ENCODE measurements around the gene ZFHX3.

GRCh38 chr16:72991644-72992043, 56.3 kb downstream of the ZFHX3 start:
- TF ChIP-seq ZNF384 (IDR thresholded peaks at IDR 0.05) (no peak), PKNOX1 (IDR thresholded peaks at IDR 0.05) (no peak), L3MBTL2 (conservative IDR thresholded peaks at IDR 0.05) (no peak), TARDBP (IDR thresholded peaks at IDR 0.05) (no peak), ELF4 (IDR thresholded peaks at IDR 0.05) (no peak), SUZ12 (IDR thresholded peaks at IDR 0.05) (no peak), HDGF (IDR thresholded peaks at IDR 0.05; ENCODE audit: borderline replicate concordance) (no peak), SP1 (IDR thresholded peaks at IDR 0.05) (no peak), FOXM1 (IDR thresholded peaks at IDR 0.05; ENCODE audit: borderline replicate concordance) (no peak)
